GM23338 (cell line): ENCODE results near the gene FXN. TPM values are rescaled to one million over a fixed set of nuclear protein-coding genes. Genes with fewer than 3 reads are reported as not detected.

ENCODE experiments used
- ATAC-seq: fragments of 200-7000 bp; cut with Tn5 transposase; 3 replicates; pipeline ENCODE4 v1.9.1; 2020
- DNase-seq: peaks from one replicate; pipeline ENCODE4 v3.0.0-alpha.2; 2015; ENCODE audit warnings: low spot score
- H2AFZ ChIP-seq: fragments of 200-600 bp; sonication (generic); 2 replicates; pipeline ENCODE4 v1.8.0; 2016; ENCODE audit warnings: antibody characterized with exemption, mild to moderate bottlenecking, moderate library complexity
- H3F3A ChIP-seq: fragments of 200-600 bp; sonication (generic); replicated peaks from 2 replicates; pipeline ENCODE4 v1.8.0; 2017; ENCODE audit warnings: antibody characterized with exemption, mixed run types, low read depth
- H3K27ac ChIP-seq: fragments of 200-600 bp; sonication (generic); 2 replicates; pipeline ENCODE4 v1.6.1; 2016; ENCODE audit warnings: low read depth
- H3K27me3 ChIP-seq: fragments of 200-600 bp; sonication (generic); 2 replicates; pipeline ENCODE4 v1.8.0; 2016; ENCODE audit warnings: mild to moderate bottlenecking, mixed run types, moderate library complexity; ENCODE audit not compliant: insufficient read depth
- H3K36me3 ChIP-seq: fragments of 200-600 bp; sonication (generic); 2 replicates; pipeline ENCODE4 v1.8.0; 2016; ENCODE audit warnings: mild to moderate bottlenecking; ENCODE audit not compliant: insufficient read depth
- H3K4me1 ChIP-seq: fragments of 200-600 bp; sonication (generic); 2 replicates; pipeline ENCODE4 v1.8.0; 2016; ENCODE audit warnings: mild to moderate bottlenecking, moderate library complexity; ENCODE audit not compliant: insufficient read depth
- H3K4me2 ChIP-seq: fragments of 200-600 bp; sonication (generic); 2 replicates; pipeline ENCODE4 v1.7.1; 2017; ENCODE audit warnings: mixed run types
- H3K4me3 ChIP-seq: fragments of 200-600 bp; sonication (generic); 2 replicates; pipeline ENCODE4 v1.6.1; 2016; ENCODE audit warnings: mixed run types
- H3K79me2 ChIP-seq: fragments of 200-600 bp; sonication (generic); replicated peaks from 2 replicates; pipeline ENCODE4 v1.8.0; 2017; ENCODE audit warnings: mild to moderate bottlenecking; ENCODE audit not compliant: insufficient read depth
- H3K9me2 ChIP-seq: fragments of 200-600 bp; sonication (generic); 2 replicates; pipeline ENCODE4 v1.8.0; 2017; ENCODE audit not compliant: insufficient read depth
- H4K20me1 ChIP-seq: fragments of 200-600 bp; sonication (generic); replicated peaks from 2 replicates; pipeline ENCODE4 v1.8.0; 2017; ENCODE audit warnings: mild to moderate bottlenecking; ENCODE audit not compliant: insufficient read depth
- H3K27ac Mint-ChIP-seq: 2 replicates; pipeline ENCODE4 v1.8.0; 2020; ENCODE audit warnings: inconsistent platforms, mild to moderate bottlenecking, moderate library complexity, mixed read lengths
- H3K27me3 Mint-ChIP-seq: 3 replicates; pipeline ENCODE4 v1.8.0; 2022; ENCODE audit warnings: low read depth, mild to moderate bottlenecking, moderate library complexity, mixed read lengths, inconsistent platforms; ENCODE audit not compliant: insufficient read depth, poor library complexity
- H3K36me3 Mint-ChIP-seq: 3 replicates; pipeline ENCODE4 v1.8.0; 2021; ENCODE audit warnings: low read depth, mild to moderate bottlenecking, inconsistent platforms, moderate library complexity, mixed read lengths
- H3K4me1 Mint-ChIP-seq: 3 replicates; pipeline ENCODE4 v1.8.0; 2020; ENCODE audit warnings: mild to moderate bottlenecking, inconsistent platforms, mixed read lengths
- H3K4me3 Mint-ChIP-seq: 3 replicates; pipeline ENCODE4 v1.8.0; 2021; ENCODE audit warnings: moderate library complexity, mild to moderate bottlenecking, inconsistent platforms, mixed read lengths
- H3K9me3 Mint-ChIP-seq: 3 replicates; pipeline ENCODE4 v1.8.0; 2020; ENCODE audit warnings: moderate library complexity, mild to moderate bottlenecking, inconsistent platforms, mixed read lengths
- CREB1 ChIP-seq: fragments of 250-450 bp; sonication (Bioruptor Pico); IDR thresholded peaks from 2 replicates; pipeline ENCODE4 v1.5.0; 2020; ENCODE audit warnings: low read depth, mild to moderate bottlenecking, moderate library complexity
- EZH2 ChIP-seq: fragments of 200-600 bp; sonication (generic); IDR thresholded peaks from one replicate; pipeline ENCODE4 v1.8.0; 2017; ENCODE audit warnings: antibody characterized with exemption, mild to moderate bottlenecking, low read depth; ENCODE audit not compliant: unreplicated experiment
- EZH2phosphoT487 ChIP-seq: fragments of 200-600 bp; sonication (generic); IDR thresholded peaks from one replicate; pipeline ENCODE4 v1.8.1; 2018; ENCODE audit warnings: antibody characterized with exemption; ENCODE audit not compliant: unreplicated experiment
- JUNB ChIP-seq: IDR thresholded peaks from one replicate; pipeline ENCODE4 v1.6.1; 2016; ENCODE audit warnings: antibody characterized with exemption; ENCODE audit not compliant: unreplicated experiment
- NANOG ChIP-seq: IDR thresholded peaks from 2 replicates; pipeline ENCODE4 v1.6.1; 2016; ENCODE audit warnings: antibody characterized with exemption, borderline replicate concordance
- POLR2AphosphoS5 ChIP-seq: IDR thresholded peaks from 2 replicates; pipeline ENCODE4 v1.6.1; 2016; ENCODE audit warnings: antibody characterized with exemption, low read depth
- STAT1 ChIP-seq: IDR thresholded peaks from one replicate; pipeline ENCODE4 v1.6.1; 2016; ENCODE audit warnings: antibody characterized with exemption; ENCODE audit not compliant: unreplicated experiment
- ZNF331 ChIP-seq: fragments of 250-450 bp; sonication (Bioruptor Pico); IDR thresholded peaks from 2 replicates; pipeline ENCODE4 v1.5.0; 2020; ENCODE audit warnings: low read depth, mild to moderate bottlenecking, moderate library complexity
- polyA plus RNA-seq: library from polyadenylated mRNA; unstranded; fragments of >200 nt; fragmentation: Nextera tagmentation; extraction: Ambion mirVana; gene quantifications from 2 replicates; pipeline ENCODE4 v1.2.1, GENCODE V29; 2016
- total RNA-seq: library from RNA; depleted of rRNA; stranded (reverse); fragments of >200 nt; shearing (Covaris generic); gene quantifications from 2 replicates; pipeline ENCODE4 v1.2.3, GENCODE V29; 2014
- TF ChIP-seq, protein P1 (sequence below): IDR thresholded peaks from one replicate; pipeline ENCODE4 v1.6.1; 2018; ENCODE audit warnings: antibody characterized with exemption; ENCODE audit not compliant: unreplicated experiment
- TF ChIP-seq, protein P2 (sequence below), 2 experiments: fragments of 200-600 bp in 1 of 2; sonication (generic) in 1 of 2; conservative IDR thresholded peaks; 2 replicates each; pipeline versions ENCODE4 v1.5.1 to v1.6.1; 2016 to 2017; ENCODE audit warnings: antibody characterized with exemption in 2 of 2, low read depth in 2 of 2, mild to moderate bottlenecking in 2 of 2, moderate library complexity in 1 of 2

The FXN gene
- total and polyA plus RNA-seq, 2 experiments from 2014 or later, result 26.1 to 66.4 TPM

DNA sequence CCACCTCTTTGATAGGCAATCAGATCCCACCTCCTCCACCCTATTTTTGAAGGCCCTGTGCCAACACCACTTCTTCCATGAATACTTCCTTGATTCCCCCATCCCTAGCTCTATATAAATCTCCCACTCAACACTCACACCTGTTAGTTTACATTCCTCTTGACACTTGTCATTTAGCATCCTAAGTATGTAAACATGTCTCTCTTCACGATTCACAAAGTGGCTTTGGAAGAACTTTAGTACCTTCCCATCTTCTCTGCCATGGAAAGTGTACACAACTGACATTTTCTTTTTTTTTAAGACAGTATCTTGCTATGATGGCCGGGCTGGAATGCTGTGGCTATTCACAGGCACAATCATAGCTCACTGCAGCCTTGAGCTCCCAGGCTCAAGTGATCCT, 1.5 kb upstream of the FXN start:
- ATAC-seq (no peak), DNase-seq (no peak)
- H3F3A ChIP-seq, result peaks cover 8% of the 10 kb centered on the region; the same call in 1 of the 2 replicates
- no peaks in the 10 kb centered on the region for H3K36me3 ChIP-seq
- Mint-ChIP-seq H3K4me1 (peaks cover 10% of the 10 kb centered on the region), H3K27me3 (peaks cover 7% of the 10 kb centered on the region), H3K36me3 (0 out of 3 replicates have a peak, but pooled peaks cover 3% of the 10 kb centered on the region), H3K4me3 (no peak overlapping the region), H3K27ac (no peak overlapping the region), H3K9me3 (peaks cover 8% of the 10 kb centered on the region; the same call in 2 of the 3 replicates)
- peaks cover 31% of the 10 kb centered on the region for H3K79me2 ChIP-seq
- H3K4me2 ChIP-seq, result no peak overlapping the region
- no peak for TF ChIP-seq CREB1 (CRISPR knock-in tag)
- TF ChIP-seq STAT1, result no peak
- no peak for TF ChIP-seq EZH2
- H2AFZ ChIP-seq, result no peak overlapping the region
- no peak overlapping the region for H3K27ac ChIP-seq
- no peaks in the 10 kb centered on the region for H3K9me2 ChIP-seq
- H4K20me1 ChIP-seq, result no peaks in the 10 kb centered on the region
- no peak overlapping the region for H3K4me3 ChIP-seq
- H3K27me3 ChIP-seq, result no peaks in the 10 kb centered on the region
- peaks cover 8% of the 10 kb centered on the region for H3K4me1 ChIP-seq

- Histone ChIP-seq H3K4me1 (peaks cover 8% of the 10 kb centered on the region), H4K20me1 (no peaks in the 10 kb centered on the region; the same call in 1 of the 2 replicates), H3K4me2 (peak overlapping the region; percentile 98), H3K79me2 (peaks cover 53% of the 10 kb centered on the region), H3K27ac (peak overlapping the region; percentile 72; the same call in 1 of the 2 replicates), H3K4me3 (peak overlapping the region; percentile 96), H3F3A (peaks cover 8% of the 10 kb centered on the region; the same call in 1 of the 2 replicates), H3K27me3 (no peaks in the 10 kb centered on the region), H2AFZ (peak overlapping the region; percentile 95; the same call in 1 of the 2 replicates), H3K9me2 (no peaks in the 10 kb centered on the region), H3K36me3 (no peaks in the 10 kb centered on the region)
- Mint-ChIP-seq H3K27me3 (peaks cover 7% of the 10 kb centered on the region), H3K4me3 (peak overlapping the region; percentile 97), H3K36me3 (peaks cover 8% of the 10 kb centered on the region; the same call in 2 of the 3 replicates), H3K4me1 (peaks cover 10% of the 10 kb centered on the region), H3K9me3 (no peaks in the 10 kb centered on the region), H3K27ac (peak overlapping the region; percentile 80; the same call in 1 of the 2 replicates)
- DNase-seq, result peak; percentile 38
- no peak for TF ChIP-seq CREB1 (CRISPR knock-in tag)
- TF ChIP-seq NANOG, result no peak
- TF ChIP-seq JUNB, result no peak
- TF ChIP-seq, protein P1, sequence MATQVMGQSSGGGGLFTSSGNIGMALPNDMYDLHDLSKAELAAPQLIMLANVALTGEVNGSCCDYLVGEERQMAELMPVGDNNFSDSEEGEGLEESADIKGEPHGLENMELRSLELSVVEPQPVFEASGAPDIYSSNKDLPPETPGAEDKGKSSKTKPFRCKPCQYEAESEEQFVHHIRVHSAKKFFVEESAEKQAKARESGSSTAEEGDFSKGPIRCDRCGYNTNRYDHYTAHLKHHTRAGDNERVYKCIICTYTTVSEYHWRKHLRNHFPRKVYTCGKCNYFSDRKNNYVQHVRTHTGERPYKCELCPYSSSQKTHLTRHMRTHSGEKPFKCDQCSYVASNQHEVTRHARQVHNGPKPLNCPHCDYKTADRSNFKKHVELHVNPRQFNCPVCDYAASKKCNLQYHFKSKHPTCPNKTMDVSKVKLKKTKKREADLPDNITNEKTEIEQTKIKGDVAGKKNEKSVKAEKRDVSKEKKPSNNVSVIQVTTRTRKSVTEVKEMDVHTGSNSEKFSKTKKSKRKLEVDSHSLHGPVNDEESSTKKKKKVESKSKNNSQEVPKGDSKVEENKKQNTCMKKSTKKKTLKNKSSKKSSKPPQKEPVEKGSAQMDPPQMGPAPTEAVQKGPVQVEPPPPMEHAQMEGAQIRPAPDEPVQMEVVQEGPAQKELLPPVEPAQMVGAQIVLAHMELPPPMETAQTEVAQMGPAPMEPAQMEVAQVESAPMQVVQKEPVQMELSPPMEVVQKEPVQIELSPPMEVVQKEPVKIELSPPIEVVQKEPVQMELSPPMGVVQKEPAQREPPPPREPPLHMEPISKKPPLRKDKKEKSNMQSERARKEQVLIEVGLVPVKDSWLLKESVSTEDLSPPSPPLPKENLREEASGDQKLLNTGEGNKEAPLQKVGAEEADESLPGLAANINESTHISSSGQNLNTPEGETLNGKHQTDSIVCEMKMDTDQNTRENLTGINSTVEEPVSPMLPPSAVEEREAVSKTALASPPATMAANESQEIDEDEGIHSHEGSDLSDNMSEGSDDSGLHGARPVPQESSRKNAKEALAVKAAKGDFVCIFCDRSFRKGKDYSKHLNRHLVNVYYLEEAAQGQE, result no peak
- ATAC-seq, result peak; percentile 21
Observed at GRCh38 chr9:69036309-69036708, 757 bp downstream of the FXN start.

DNA sequence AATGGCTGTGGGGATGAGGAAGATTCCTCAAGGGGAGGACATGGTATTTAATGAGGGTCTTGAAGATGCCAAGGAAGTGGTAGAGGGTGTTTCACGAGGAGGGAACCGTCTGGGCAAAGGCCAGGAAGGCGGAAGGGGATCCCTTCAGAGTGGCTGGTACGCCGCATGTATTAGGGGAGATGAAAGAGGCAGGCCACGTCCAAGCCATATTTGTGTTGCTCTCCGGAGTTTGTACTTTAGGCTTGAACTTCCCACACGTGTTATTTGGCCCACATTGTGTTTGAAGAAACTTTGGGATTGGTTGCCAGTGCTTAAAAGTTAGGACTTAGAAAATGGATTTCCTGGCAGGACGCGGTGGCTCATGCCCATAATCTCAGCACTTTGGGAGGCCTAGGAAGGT, 1.2 kb downstream of the FXN start:
- H3K79me2 ChIP-seq, result peaks cover 58% of the 10 kb centered on the region
- H3K9me3 Mint-ChIP-seq, result no peaks in the 10 kb centered on the region
- no peak for TF ChIP-seq CREB1 (CRISPR knock-in tag)
- TF ChIP-seq STAT1, result no peak
- TF ChIP-seq, protein P1, result no peak
- TF ChIP-seq, protein P2, sequence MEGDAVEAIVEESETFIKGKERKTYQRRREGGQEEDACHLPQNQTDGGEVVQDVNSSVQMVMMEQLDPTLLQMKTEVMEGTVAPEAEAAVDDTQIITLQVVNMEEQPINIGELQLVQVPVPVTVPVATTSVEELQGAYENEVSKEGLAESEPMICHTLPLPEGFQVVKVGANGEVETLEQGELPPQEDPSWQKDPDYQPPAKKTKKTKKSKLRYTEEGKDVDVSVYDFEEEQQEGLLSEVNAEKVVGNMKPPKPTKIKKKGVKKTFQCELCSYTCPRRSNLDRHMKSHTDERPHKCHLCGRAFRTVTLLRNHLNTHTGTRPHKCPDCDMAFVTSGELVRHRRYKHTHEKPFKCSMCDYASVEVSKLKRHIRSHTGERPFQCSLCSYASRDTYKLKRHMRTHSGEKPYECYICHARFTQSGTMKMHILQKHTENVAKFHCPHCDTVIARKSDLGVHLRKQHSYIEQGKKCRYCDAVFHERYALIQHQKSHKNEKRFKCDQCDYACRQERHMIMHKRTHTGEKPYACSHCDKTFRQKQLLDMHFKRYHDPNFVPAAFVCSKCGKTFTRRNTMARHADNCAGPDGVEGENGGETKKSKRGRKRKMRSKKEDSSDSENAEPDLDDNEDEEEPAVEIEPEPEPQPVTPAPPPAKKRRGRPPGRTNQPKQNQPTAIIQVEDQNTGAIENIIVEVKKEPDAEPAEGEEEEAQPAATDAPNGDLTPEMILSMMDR (conservative IDR thresholded peaks at IDR 0.05; ENCODE audit: low read depth in 2 of 2), result no peak
- no peak for TF ChIP-seq JUNB
- TF ChIP-seq ZNF331 (CRISPR knock-in tag), result no peak
- TF ChIP-seq POLR2AphosphoS5, result no peak
- TF ChIP-seq EZH2phosphoT487, result no peak
- TF ChIP-seq NANOG, result no peak

More for the DNA sequence above, 1.2 kb downstream of the FXN start:
- H3K36me3 ChIP-seq, result no peaks in the 10 kb centered on the region
- H3K4me3 ChIP-seq, result peak overlapping the region; percentile 96
- no peak overlapping the region for H2AFZ ChIP-seq
- H3K27ac Mint-ChIP-seq, result peak overlapping the region; percentile 8; the same call in 1 of the 2 replicates
- H4K20me1 ChIP-seq, result no peaks in the 10 kb centered on the region; the same call in 1 of the 2 replicates
- no peaks in the 10 kb centered on the region for H3K9me2 ChIP-seq
- no peaks in the 10 kb centered on the region for H3K27me3 ChIP-seq
- DNase-seq, result no peak
- peaks cover 10% of the 10 kb centered on the region for H3K4me1 Mint-ChIP-seq
- peaks cover 8% of the 10 kb centered on the region for H3K4me1 ChIP-seq
- no peak; the same call in 2 of the 3 replicates for ATAC-seq
- H3K27ac ChIP-seq, result peak overlapping the region; percentile 72; the same call in 1 of the 2 replicates
- peaks cover 10% of the 10 kb centered on the region; the same call in 1 of the 2 replicates for H3F3A ChIP-seq
- peak overlapping the region; percentile 98 for H3K4me2 ChIP-seq
- peaks cover 8% of the 10 kb centered on the region; the same call in 2 of the 3 replicates for H3K36me3 Mint-ChIP-seq
- H3K4me3 Mint-ChIP-seq, result peak overlapping the region; percentile 97
- peaks cover 7% of the 10 kb centered on the region for H3K27me3 Mint-ChIP-seq
